Hindlimb muscle (tissue), 1 donor: ENCODE data around the gene SNN. TPM values are rescaled to one million over a fixed set of nuclear protein-coding genes. Genes with fewer than 3 reads are reported as not detected.

ENCODE experiments used
- DNase-seq: peaks from one replicate; pipeline ENCODE4 v3.0.0-alpha.2; 2013
- polyA plus RNA-seq: library from polyadenylated mRNA; unstranded; fragments of 120-200 nt; gene quantifications from one replicate; pipeline ENCODE4 v1.2.1, GENCODE V29; 2013; ENCODE audit not compliant: insufficient read length

The SNN gene
- polyA plus RNA-seq, 1 donor = 28.4 TPM

GRCh38 chr16:11668623-11669379 lies 546 bp downstream of the SNN start:
- no peak for DNase-seq

DNA sequence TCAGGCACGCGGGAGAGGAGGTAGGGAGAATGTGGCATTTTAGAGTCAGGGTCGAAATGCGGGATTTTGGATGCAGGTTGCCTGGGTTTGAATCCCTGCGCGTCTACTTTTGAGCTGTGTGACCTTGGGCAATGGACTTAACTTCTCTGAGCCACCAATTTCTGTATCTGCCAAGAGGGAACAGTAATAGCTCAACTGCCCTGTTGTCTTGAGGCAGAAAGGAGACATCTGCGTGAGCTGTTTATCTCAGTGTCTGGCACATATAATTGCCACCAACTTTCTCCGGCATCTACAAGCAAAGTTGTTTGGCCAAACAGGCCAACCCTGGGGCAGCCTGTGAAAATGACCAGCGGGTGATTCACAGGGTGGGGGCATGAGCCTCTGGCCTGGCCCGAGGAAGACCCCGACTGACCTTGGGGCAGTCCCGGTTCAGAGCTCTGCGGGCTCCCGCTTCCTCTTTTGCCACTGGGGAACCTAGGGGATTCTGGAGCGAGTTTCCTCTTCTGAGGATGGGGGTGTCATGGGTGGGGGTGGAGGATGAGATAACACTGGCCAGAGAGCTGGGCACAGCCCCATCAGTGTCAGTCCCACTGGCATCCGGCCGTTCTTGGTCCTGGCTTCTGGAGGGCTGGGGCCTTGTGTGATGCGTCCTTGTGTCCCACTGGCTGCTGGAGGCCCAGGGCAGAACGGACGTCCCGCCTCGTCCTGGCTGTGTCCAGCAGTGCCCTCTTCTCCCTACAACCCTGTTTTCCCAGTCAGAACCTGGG lies 1.3 kb downstream of the SNN start:
- no peak for DNase-seq

DNA sequence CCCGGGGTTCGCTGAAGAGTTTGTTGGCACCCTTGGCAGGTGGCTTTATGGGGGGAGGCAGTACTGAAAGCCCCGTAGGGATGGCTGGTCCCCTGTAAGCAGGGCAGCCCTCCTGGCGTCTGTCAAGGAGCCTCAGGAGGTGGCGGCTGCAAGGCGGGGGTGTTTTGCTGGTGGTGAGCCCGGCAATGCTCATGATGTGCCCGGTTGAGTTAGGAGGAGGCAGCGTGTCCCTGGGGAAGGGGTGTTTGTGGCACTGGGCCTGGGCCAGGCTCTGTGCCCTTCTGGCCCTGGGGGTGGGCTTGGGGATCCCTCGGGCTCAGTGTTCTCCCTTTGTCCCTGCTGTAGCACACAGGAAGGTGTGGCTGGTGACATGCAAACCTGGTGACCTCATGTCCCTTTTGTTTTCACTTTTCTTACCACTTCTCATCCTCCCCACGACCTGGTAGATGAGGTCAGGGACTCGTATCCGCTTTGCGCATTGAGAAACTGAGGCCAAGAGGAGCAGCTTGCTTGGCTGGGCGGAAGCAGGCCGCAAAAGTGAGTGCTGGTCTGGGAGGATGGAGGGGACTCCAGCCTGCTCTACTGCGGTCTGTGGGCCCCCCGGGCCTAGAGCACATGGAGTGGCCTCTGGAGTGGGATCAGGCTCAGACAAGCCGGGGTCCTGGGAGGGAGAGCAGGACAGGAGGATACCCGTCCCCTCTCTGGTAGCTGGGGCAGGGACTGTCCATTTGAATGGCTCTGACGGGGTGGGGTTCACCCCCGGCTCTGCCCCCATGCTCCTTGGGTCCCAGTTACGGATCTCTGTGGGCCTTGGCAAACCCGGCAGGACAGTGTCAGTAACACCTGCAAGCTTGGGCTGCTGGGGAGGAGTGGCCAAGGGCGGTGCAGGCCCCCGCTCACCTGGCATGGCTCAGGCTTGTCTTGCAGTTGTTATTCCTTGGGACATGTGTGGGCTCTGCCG lies 2.2 kb downstream of the SNN start:
- no peak for DNase-seq

DNA sequence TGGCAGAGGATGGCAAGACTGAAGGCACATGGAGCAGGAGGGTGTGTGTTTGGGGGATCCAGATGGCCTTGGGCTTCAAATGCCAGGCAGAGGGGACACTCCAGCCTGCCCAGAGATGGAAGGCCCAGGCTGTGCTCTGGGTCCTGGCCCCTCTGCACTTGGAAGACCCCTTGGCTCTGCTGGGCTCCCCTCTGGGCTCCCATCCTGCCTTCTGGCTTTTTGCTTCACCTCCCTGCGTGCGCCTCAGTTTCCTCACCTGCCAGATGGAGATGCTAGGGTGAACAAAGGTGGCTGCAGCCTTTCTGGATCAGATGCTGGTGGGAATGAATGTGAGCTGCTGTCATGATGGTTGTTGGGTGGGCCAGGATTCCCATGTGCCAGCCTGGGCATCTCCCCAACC lies 3.0 kb downstream of the SNN start:
- no peak for DNase-seq

DNA sequence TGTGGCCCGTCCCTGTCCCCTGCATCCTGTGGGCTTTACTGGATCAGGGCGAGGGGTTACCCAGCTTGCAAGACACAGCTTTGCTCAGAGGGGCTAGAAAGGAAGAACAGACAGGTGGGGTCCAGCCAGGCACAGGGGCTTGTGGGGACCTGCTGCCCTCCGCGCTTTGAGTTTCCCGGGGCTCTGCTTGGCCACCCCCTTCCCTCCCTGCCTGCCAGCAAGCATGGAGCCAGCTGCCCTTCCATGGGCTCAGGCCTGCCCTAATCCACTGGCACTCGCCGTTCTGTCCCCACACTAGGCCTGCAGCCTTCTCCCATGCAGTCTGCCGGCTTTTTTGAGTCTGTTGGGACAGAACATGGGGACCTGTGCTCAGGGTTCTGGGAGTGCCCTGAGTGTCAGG lies 3.4 kb downstream of the SNN start:
- DNase-seq = no peak

GRCh38 chr16:11672206-11673090 lies 4.2 kb downstream of the SNN start:
- DNase-seq = no peak

GRCh38 chr16:11673091-11674000 lies 5.1 kb downstream of the SNN start:
- DNase-seq = no peak

DNA sequence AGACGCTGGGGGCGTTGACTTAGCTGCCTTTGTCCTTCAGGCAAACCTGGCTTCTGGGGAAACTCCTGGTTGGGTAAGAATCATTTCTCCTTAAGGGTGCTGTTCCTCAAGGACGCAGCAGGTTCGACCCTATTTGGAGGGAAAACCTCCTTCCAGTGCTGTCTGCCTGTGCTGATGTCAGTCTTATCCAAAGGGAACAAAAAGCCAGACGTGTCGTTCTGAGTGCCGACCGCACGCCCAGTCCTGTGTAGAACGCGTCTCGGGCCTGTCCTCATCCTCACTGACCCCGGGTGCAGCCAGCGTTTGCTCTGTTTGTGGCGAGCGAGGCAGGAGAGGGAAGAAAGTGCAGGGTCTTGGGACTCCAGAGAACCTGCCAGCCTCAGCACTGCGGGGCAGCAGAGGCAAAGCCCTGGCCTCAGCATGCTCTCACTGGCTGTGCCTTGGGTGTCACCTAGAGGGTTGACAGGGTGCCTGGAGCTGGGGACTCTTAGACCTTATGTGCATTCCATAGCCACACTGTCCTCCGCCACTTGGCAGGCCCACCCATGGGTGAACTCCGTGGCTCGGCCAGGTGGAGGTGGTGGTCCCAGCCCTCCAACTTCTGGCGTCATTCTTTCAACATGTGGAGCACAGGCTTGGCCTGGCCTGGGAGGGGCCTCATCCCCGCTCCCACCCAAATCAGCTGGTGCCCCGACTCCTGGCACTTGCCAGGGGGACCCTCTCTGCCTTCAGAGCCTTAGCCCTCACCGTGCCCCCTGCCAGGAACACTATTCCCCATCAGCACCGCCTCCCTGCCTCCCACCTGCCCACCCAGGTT lies 6.0 kb downstream of the SNN start:
- DNase-seq = no peak

GRCh38 chr16:11674818-11675560 lies 6.7 kb downstream of the SNN start:
- DNase-seq = no peak

GRCh38 chr16:11675561-11676511 lies 7.6 kb downstream of the SNN start:
- no peak for DNase-seq

GRCh38 chr16:11676799-11677198 lies 8.5 kb downstream of the SNN start:
- DNase-seq = no peak

DNA sequence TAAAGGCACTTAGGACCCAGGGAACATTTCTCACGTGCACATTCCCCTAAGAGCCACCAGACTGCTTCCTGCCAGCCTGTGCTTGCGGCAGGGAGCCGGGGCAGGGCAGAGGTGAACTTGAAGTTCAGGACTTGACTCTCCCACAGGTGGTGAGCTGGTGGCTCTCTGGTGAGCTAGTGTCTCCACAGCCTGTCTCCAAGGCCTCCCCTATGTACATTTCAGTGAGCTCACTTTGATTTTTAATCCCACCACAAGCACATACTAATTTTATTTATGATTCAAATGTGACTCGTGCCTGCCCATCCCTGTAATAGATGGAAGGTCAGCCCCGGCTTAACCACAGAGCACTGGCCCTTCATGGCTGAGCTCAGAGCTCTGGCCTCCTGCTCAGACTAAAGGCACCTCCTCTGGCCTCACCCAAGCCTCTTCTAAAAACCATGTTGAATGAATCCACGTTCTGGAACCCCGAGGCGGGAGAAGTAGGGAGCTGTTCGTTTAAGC lies 9.2 kb downstream of the SNN start:
- DNase-seq = no peak

- no peak for DNase-seq
Measured at GRCh38 chr16:11677959-11678881, 10.0 kb downstream of the SNN start.

GRCh38 chr16:11679250-11679649 lies 11.0 kb downstream of the SNN start:
- DNase-seq = no peak

- DNase-seq = no peak
Measured at GRCh38 chr16:11679941-11680911, 12.0 kb downstream of the SNN start.
